Measurements from ENCODE around the gene DHRS7.

GRCh38 chr14:60214003-60214402 lies 48.8 kb upstream of the DHRS7 start:
- TF ChIP-seq POLR2A (IDR thresholded peaks at IDR 0.05; ENCODE audit: low read length), result no peak
- TF ChIP-seq GATA1 (IDR thresholded peaks at IDR 0.05; ENCODE audit: low read depth, low read length), result no peak
